DND-41 (cell line): ENCODE measurements around the gene SCYGR3.

Experiments
- ATAC-seq: fragments of 200-7000 bp; cut with Tn5 transposase; 3 replicates; pipeline ENCODE4 v1.9.1; 2021; ENCODE audit warnings: low read depth; ENCODE audit not compliant: insufficient read depth
- DNase-seq: peaks from one replicate; pipeline ENCODE4 v3.0.0-alpha.2; 2020
- H2AFZ ChIP-seq: 2 replicates; pipeline ENCODE4 v1.6.0; 2012; ENCODE audit warnings: low read depth, low read length
- H3K27ac ChIP-seq: 2 replicates; pipeline ENCODE4 v1.5.1; 2012; ENCODE audit warnings: low read length, inconsistent platforms
- H3K27me3 ChIP-seq: fragments of 200-600 bp; sonication (generic); 2 replicates; pipeline ENCODE4 v1.6.0; 2012; ENCODE audit warnings: low read length, mild to moderate bottlenecking, inconsistent platforms; ENCODE audit not compliant: insufficient read depth, poor library complexity
- H3K36me3 ChIP-seq: 2 replicates; pipeline ENCODE4 v1.5.1; 2012; ENCODE audit warnings: low read length, inconsistent platforms; ENCODE audit not compliant: insufficient read depth
- H3K4me1 ChIP-seq: 2 replicates; pipeline ENCODE4 v1.5.1; 2012; ENCODE audit warnings: mild to moderate bottlenecking, low read length; ENCODE audit not compliant: insufficient read depth
- H3K4me2 ChIP-seq: 2 replicates; pipeline ENCODE4 v1.6.0; 2012; ENCODE audit warnings: mild to moderate bottlenecking, moderate library complexity, low read length, inconsistent platforms; ENCODE audit not compliant: insufficient read depth
- H3K4me3 ChIP-seq, 2 experiments: fragments of 200-600 bp in 1 of 2; shearing (Covaris generic) in 1 of 2; 2 replicates each; pipeline ENCODE4 v1.5.1; 2012 to 2016; ENCODE audit warnings: inconsistent platforms in 2 of 2, low read length in 2 of 2, mild to moderate bottlenecking in 2 of 2, low read depth in 1 of 2, moderate library complexity in 1 of 2
- H3K79me2 ChIP-seq: 2 replicates; pipeline ENCODE4 v1.6.0; 2012; ENCODE audit warnings: low read length, inconsistent platforms; ENCODE audit not compliant: insufficient read depth
- H3K9ac ChIP-seq: 2 replicates; pipeline ENCODE4 v1.6.0; 2012; ENCODE audit warnings: low read depth, mild to moderate bottlenecking, inconsistent platforms, low read length, moderate library complexity
- H3K9me3 ChIP-seq: 2 replicates; pipeline ENCODE4 v1.5.1; 2012; ENCODE audit warnings: low read length, moderate library complexity, mild to moderate bottlenecking, inconsistent platforms; ENCODE audit not compliant: insufficient read depth, severe bottlenecking
- H4K20me1 ChIP-seq: 2 replicates; pipeline ENCODE4 v1.6.0; 2012; ENCODE audit warnings: low read length; ENCODE audit not compliant: insufficient read depth
- CTCF ChIP-seq: IDR thresholded peaks from 2 replicates; pipeline ENCODE4 v1.5.1; 2012; ENCODE audit warnings: borderline replicate concordance, low read length, moderate library complexity, mild to moderate bottlenecking; ENCODE audit not compliant: poor library complexity, severe bottlenecking; ENCODE audit errors: extremely low read depth
- EZH2 ChIP-seq: IDR thresholded peaks from 3 replicates; pipeline ENCODE4 v1.6.1; 2012; ENCODE audit warnings: borderline replicate concordance, low read depth, mild to moderate bottlenecking, moderate library complexity, low read length, inconsistent platforms; ENCODE audit not compliant: severe bottlenecking

SCYGR3 gene

GRCh38 chr2:227578642-227579041 is 36.0 kb downstream of the SCYGR3 start:
- no peak overlapping the region for H3K4me3 ChIP-seq
- ATAC-seq (no peak), DNase-seq (no peak)
- H3K4me1 ChIP-seq: no peaks in the 10 kb centered on the region
- TF ChIP-seq CTCF (no peak), EZH2 (no peak)
- no peak overlapping the region for H2AFZ ChIP-seq
- peaks cover 2% of the 10 kb centered on the region for H3K27me3 ChIP-seq
- no peaks in the 10 kb centered on the region for H3K36me3 ChIP-seq
- H4K20me1 ChIP-seq: no peaks in the 10 kb centered on the region
- peaks cover 13% of the 10 kb centered on the region for H3K9me3 ChIP-seq
- no peak overlapping the region for H3K27ac ChIP-seq
- H3K79me2 ChIP-seq: no peaks in the 10 kb centered on the region
- no peak overlapping the region for H3K9ac ChIP-seq
- no peak overlapping the region for H3K4me2 ChIP-seq

GRCh38 chr2:227577555-227577954 is 37.1 kb downstream of the SCYGR3 start:
- Histone ChIP-seq H3K9me3 (peaks cover 4% of the 10 kb centered on the region), H3K36me3 (no peaks in the 10 kb centered on the region), H3K9ac (no peak overlapping the region), H3K27me3 (peaks cover 2% of the 10 kb centered on the region), H3K4me1 (no peaks in the 10 kb centered on the region), H2AFZ (no peak overlapping the region), H3K27ac (no peak overlapping the region), H4K20me1 (no peaks in the 10 kb centered on the region), H3K4me3 (no peak overlapping the region), H3K4me2 (no peak overlapping the region), H3K79me2 (no peaks in the 10 kb centered on the region)
- ATAC-seq (no peak), DNase-seq (no peak)
- no peak for TF ChIP-seq CTCF

- Histone ChIP-seq H2AFZ (no peak overlapping the region), H4K20me1 (no peaks in the 10 kb centered on the region), H3K27me3 (peaks cover 2% of the 10 kb centered on the region), H3K79me2 (no peaks in the 10 kb centered on the region), H3K4me1 (no peaks in the 10 kb centered on the region), H3K36me3 (no peaks in the 10 kb centered on the region), H3K27ac (no peak overlapping the region), H3K4me3 (no peak overlapping the region), H3K9ac (no peak overlapping the region), H3K4me2 (no peak overlapping the region), H3K9me3 (no peaks in the 10 kb centered on the region)
- no peak for ATAC-seq
- TF ChIP-seq CTCF (no peak), EZH2 (no peak)
- DNase-seq: no peak
Measured at GRCh38 chr2:227576812-227577211, 37.8 kb downstream of the SCYGR3 start.

GRCh38 chr2:227576110-227576509 is 38.5 kb downstream of the SCYGR3 start:
- ATAC-seq (no peak), DNase-seq (no peak)
- H3K9ac ChIP-seq: no peak overlapping the region
- H3K79me2 ChIP-seq: no peaks in the 10 kb centered on the region
- no peak overlapping the region for H3K4me2 ChIP-seq
- H3K9me3 ChIP-seq: no peaks in the 10 kb centered on the region
- no peak for TF ChIP-seq CTCF
- no peak for TF ChIP-seq EZH2
- no peak overlapping the region for H2AFZ ChIP-seq
- no peak overlapping the region for H3K27ac ChIP-seq
- H4K20me1 ChIP-seq: no peaks in the 10 kb centered on the region
- peaks cover 2% of the 10 kb centered on the region for H3K27me3 ChIP-seq
- no peaks in the 10 kb centered on the region for H3K4me1 ChIP-seq
- H3K36me3 ChIP-seq: no peaks in the 10 kb centered on the region
- H3K4me3 ChIP-seq: no peak overlapping the region
